Measurements from ENCODE around the gene KCNQ1OT1. TPM values are rescaled to one million over a fixed set of nuclear protein-coding genes. Genes with fewer than 3 reads are reported as not detected.

Gene KCNQ1OT1
- polyA plus RNA-seq, 3 donors: 0.69 to 0.78 (median 0.76) TPM

DNA sequence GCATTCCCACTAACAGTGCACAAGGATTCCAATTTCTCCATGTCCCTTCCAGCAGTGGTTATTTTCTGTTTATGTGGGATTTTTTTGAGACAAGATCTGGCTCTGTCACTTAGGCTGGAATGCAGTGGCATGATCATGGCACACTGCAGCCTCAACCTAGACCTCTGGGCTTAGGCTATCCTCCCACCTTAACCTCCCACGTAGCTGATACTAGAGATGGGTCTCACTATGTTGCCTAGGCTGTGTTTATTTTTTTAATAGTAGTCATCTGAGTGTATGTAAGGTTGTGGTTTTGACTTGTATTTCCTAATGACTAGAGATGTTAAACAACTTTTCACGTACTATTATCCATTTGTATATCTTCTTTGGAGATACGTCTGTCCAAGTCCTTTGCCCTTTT, 74.6 kb downstream of the KCNQ1OT1 start:
- DNase-seq (ENCODE audit: low read depth in 3 of 3, low spot score in 2 of 3): no peak

DNA sequence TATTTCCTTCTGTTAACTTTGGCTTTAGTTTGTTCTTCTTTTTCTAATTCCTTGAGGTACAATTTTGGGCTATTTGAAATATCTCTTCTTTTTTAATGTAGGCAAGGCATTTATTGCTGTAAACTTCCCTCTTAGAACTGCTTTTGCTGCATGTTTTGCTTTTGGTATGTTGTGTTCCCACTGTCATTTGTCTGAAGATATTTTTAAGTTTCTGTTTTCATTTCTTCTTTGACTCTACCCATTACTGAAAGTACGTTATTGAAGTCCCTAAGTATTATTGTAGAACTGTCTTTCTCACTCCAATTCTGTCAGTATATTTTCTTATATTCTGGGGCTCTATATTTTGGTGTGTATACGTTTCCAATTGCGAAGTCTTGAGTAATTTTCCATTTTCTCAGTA, 77.9 kb downstream of the KCNQ1OT1 start:
- DNase-seq (ENCODE audit: low read depth in 3 of 3, low spot score in 2 of 3): no peak

GRCh38 chr11:2612884-2613571, 86.8 kb downstream of the KCNQ1OT1 start:
- DNase-seq (ENCODE audit: low read depth in 3 of 3, low spot score in 2 of 3): no peak

DNA sequence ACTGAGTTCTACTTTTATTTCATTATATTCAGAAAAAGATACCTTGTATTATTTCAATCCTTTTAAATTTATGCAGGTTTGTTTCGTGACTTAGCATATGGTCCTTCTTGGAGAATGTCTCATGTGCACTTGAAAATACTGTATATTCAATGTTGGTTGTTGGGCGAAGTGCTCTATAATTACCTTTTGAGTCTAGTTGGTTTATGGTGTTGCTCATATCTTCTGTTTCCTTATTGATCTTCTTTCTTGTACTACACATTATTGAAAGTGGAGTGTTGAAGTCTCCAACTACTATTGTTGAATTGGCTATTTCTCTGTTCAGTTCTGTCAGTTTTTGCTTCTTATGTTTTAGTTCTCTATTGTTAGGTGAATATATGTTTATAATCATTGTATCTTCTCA, 90.4 kb downstream of the KCNQ1OT1 start:
- no peak for DNase-seq (ENCODE audit: low read depth in 3 of 3, low spot score in 2 of 3)

DNA sequence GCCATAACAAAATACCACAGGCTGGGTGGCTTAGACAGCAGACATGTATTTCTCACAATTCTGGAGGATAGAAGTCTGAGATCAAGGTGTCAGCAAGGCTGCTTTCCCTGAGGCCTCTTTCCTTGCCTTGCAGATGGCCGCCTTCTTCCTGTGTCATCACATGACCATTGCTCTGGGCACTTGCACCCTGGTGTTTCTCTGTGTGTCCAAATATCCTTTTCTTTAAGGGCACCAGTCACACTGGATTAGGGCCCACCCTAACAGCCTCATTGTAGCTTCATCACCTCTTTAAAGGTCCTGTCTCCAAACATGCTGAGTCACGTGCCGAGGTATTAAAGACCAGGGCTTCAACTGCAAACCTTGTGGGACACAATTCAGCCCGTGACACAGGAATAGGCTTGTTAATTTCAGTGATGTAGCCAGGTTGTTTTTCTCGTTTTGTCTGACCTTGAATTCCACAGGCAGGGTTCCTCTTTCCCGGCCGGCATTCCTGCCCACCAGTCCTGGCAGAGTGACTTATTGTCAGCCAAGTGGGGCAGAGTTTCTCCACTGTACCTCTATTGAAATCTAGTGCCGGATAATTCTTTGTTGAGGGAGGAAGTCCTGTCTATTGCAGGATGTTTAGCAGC, 100.1 kb downstream of the KCNQ1OT1 start:
- no peak for DNase-seq (ENCODE audit: low read depth in 3 of 3, low spot score in 2 of 3)

- DNase-seq (ENCODE audit: low read depth in 3 of 3, low spot score in 2 of 3): no peak
These were observed 104.6 kb downstream of the KCNQ1OT1 start for GRCh38 chr11:2595204-2595603.

- no peak for DNase-seq (ENCODE audit: low read depth in 3 of 3, low spot score in 2 of 3)
These were observed 105.5 kb downstream of the KCNQ1OT1 start for GRCh38 chr11:2594267-2594666.

DNA sequence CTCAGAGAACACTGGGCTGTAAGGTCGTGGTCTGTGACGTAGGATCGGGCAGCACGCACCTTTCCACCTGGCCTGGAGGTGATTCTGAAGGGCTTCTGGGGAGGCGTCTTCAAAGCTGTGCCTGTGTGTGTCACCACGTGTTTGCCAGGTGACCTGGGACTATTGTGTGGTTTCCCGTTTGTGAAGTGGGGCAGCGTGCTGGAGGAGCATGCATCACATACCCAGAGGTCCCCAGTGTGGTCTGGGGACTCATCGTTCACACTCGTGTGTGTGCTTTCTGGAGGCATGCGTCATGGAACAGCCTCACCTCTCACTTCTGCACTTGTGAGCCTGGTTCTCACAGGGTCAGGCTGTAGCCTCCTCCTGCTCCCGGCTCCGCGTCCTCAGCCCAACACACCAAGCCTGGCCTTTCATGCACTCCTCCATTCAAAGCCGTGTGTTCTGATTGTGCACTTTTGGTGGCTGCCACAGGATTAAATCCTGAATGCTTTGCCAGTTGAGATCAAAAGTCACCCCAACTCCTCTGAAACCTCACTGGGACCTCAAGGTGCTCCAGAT, 106.3 kb downstream of the KCNQ1OT1 start:
- DNase-seq (ENCODE audit: low read depth in 3 of 3, low spot score in 2 of 3): no peak

DNA sequence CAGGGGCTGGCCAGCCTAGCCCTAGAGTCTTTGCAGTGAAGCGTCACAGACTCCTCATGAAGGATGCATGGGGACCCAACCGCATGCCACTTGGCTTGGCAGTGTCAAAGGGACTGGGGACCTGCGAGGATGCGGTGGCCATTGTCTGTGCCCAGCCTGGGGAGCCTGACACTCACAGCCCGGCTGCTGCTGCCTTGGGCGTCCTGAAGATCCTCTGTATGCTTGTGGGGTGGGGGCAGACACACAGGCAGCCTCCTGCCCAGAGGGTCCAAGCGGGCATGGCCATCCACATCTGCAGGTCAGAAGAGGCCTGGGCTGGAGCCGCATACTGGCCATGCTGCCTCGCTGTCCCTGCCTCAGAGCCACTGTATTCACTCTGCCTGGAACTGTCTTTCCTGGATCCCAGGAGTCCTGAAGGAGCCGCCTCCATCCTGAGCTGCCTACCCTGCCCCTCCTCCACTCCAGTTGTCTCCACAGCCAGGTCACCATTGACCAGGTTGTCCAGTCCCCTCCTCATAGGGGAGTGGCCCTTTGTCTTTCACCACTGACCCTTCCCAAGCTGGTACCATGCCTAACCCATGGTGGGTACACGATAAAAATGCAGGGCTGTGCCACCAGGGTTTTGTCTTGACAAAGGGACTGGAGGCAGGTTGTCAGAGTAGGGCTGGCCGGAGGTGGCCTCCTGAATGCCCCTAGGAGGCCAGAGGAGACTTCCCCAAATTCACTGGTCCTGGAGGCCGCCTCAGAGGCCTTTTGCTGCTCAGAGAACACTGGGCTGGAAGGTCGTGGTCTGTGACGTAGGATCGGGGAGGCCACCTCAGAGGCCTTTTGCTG, 107.0 kb downstream of the KCNQ1OT1 start:
- no peak for DNase-seq (ENCODE audit: low read depth in 3 of 3, low spot score in 2 of 3)

- no peak for DNase-seq (ENCODE audit: low read depth in 3 of 3, low spot score in 2 of 3)
These were observed 108.0 kb downstream of the KCNQ1OT1 start for GRCh38 chr11:2591805-2592204.

- no peak for DNase-seq (ENCODE audit: low read depth in 3 of 3, low spot score in 2 of 3)
These were observed 108.6 kb downstream of the KCNQ1OT1 start for GRCh38 chr11:2590965-2591754.

DNA sequence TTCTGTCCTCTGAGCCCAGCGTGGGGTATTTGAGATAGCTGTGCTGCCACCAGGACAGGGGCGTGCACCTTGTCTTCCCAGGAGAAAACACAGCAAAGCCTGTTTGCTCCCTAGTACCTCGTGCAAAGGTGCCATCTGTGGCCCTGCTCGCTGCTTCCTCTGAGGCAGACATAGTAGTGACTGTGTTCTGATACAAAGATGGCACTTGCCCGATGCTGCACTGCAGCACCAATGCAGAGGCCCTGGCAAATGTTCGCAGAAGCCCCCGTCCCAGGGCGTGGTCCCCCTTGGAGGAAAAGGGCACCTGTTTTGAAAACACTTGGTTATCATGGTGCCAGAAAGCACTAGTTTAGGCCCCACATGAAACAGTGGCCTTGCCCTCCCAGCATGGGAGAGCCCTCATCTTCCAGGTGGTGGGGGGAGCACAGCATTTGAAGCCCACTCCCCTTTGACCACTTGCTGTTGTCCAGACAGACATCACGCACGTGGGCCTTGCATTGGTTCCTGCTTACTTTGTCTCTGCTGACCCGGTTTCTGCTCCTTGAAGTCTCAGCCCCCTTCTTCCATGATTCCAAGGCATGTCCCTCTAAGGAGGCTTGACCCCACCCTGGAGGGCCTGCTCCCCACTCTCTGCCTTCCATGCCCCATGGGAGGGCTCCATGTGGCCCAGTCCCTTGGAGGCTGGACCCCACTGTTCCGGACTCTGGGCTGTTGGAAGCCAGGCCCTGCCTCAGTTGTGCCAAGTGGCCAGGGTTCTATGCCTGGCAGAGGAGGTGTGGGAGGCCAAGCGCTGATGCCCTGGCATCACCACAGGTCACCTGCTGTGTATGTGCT, 109.4 kb downstream of the KCNQ1OT1 start:
- no peak for DNase-seq (ENCODE audit: low read depth in 3 of 3, low spot score in 2 of 3)

DNA sequence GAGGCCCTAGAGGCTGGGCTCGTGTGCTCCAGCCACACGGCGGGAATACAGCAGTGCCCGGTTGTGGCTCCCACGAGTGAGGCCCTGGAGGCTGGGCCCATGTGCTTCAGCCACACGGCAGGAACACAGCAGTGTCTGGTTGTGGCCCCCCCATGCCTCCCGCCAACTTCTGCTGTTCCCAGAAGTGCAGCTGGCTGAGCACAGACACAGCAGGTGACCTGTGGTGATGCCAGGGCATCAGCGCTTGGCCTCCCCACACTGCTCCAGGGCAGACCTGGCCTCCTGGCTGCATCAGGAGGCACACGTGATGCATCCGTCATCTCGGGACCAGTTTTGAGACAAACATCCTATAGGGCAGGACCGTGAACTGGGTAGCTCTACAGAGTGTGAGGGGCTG, 110.3 kb downstream of the KCNQ1OT1 start:
- DNase-seq (ENCODE audit: low read depth in 3 of 3, low spot score in 2 of 3): no peak

GRCh38 chr11:2588809-2589537, 110.8 kb downstream of the KCNQ1OT1 start:
- no peak for DNase-seq (ENCODE audit: low read depth in 3 of 3, low spot score in 2 of 3)

GRCh38 chr11:2587976-2588748, 111.6 kb downstream of the KCNQ1OT1 start:
- no peak for DNase-seq (ENCODE audit: low read depth in 3 of 3, low spot score in 2 of 3)

GRCh38 chr11:2587132-2587930, 112.5 kb downstream of the KCNQ1OT1 start:
- no peak for DNase-seq (ENCODE audit: low read depth in 3 of 3, low spot score in 2 of 3)

GRCh38 chr11:2586793-2587131, 113.0 kb downstream of the KCNQ1OT1 start:
- DNase-seq (ENCODE audit: low read depth in 3 of 3, low spot score in 2 of 3): no peak
